HCT116 (cell line): ENCODE results near the gene SMNDC1. TPM values are rescaled to one million over a fixed set of nuclear protein-coding genes. Genes with fewer than 3 reads are reported as not detected.
A peak's percentile ranks its signal among the peaks of the same experiment; 100 is the strongest.

Experiments
- ATAC-seq: fragments of 200-7000 bp; cut with Tn5 transposase; 2 replicates; pipeline ENCODE4 v1.9.1; 2020; ENCODE audit warnings: mild to moderate bottlenecking, moderate library complexity
- BruUV-seq: library from RNA; stranded (reverse); fragments of 400-500 nt; replicated peaks from 2 replicates; lab custom pipeline; 2021; lab: Mats Ljungman, UMichigan
- CTCF ChIA-PET: fragments of 300-600 bp; sonication (Branson Sonifier 250); formaldehyde crosslinking; loops from one replicate; lab custom pipeline; 2021; ENCODE audit warnings: antibody characterized with exemption; lab: Charles Lee
- POLR2A ChIA-PET: fragments of 300-600, 350-600 bp; sonication (Branson Sonifier 250); formaldehyde crosslinking; loops from one replicate; lab custom pipeline; 2021; ENCODE audit warnings: antibody characterized with exemption; lab: Charles Lee
- RAD21 ChIA-PET, 2 experiments: fragments of 300-600 bp; sonication (Branson Sonifier 250); formaldehyde crosslinking; loops; one replicate each; lab custom pipeline; 2023; ENCODE audit warnings: low total read pairs in 2 of 2; ENCODE audit not compliant: uncharacterized antibody in 2 of 2, unreplicated experiment in 2 of 2, low non-redundant PET in 1 of 2; lab: Charles Lee
- DNase-seq: peaks from one replicate; pipeline ENCODE4 v3.0.0-alpha.2; 2010; ENCODE audit warnings: low read depth, low spot score
- H2AFZ ChIP-seq: fragments of 200-600 bp; shearing (Covaris generic), sonication (generic); 2 replicates; pipeline ENCODE4 v1.6.1; 2017; ENCODE audit warnings: low read depth, mixed run types, mixed read lengths, antibody characterized with exemption, low read length; ENCODE audit not compliant: poor library complexity, severe bottlenecking
- H3K27ac ChIP-seq: 2 replicates; pipeline ENCODE4 v1.5.1; 2012; ENCODE audit warnings: low read depth, low read length
- H3K27me3 ChIP-seq: fragments of 200-600 bp; sonication (generic); 2 replicates; pipeline ENCODE4 v1.6.1; 2016; ENCODE audit warnings: mixed run types, low read length, mixed read lengths; ENCODE audit not compliant: insufficient read depth
- H3K36me3 ChIP-seq, 2 experiments: fragments of 200-500 bp in 1 of 2; fragments of 200-600 bp in 1 of 2; sonication (Bioruptor generic) in 1 of 2; sonication (generic) in 1 of 2; 2 replicates each; pipeline versions ENCODE4 v1.5.1 to v1.6.1; 2014 to 2016; ENCODE audit warnings: low read length in 2 of 2, inconsistent platforms in 1 of 2, mixed read lengths in 1 of 2, mixed run types in 1 of 2; ENCODE audit not compliant: insufficient read depth in 2 of 2, control insufficient read depth in 1 of 2
- H3K4me1 ChIP-seq, 2 experiments: fragments of 200-600 bp in 1 of 2; sonication (generic) in 1 of 2; 2 replicates each; pipeline versions ENCODE4 v1.5.1 to v1.6.1; 2012 to 2017; ENCODE audit warnings: low read length in 2 of 2, inconsistent platforms in 1 of 2, mild to moderate bottlenecking in 1 of 2, mixed read lengths in 1 of 2, mixed run types in 1 of 2, moderate library complexity in 1 of 2; ENCODE audit not compliant: insufficient read depth in 2 of 2, control insufficient read depth in 1 of 2
- H3K4me2 ChIP-seq: fragments of 200-600 bp; sonication (generic); 2 replicates; pipeline ENCODE4 v1.6.1; 2017; ENCODE audit warnings: mixed run types, low read length, mixed read lengths
- H3K4me3 ChIP-seq, 2 experiments: fragments of 200-600 bp in 1 of 2; sonication (generic) in 1 of 2; replicated peaks in 1 of 2; 2 replicates each; pipeline ENCODE4 v1.5.1; 2011 to 2016; ENCODE audit warnings: low read length in 2 of 2, control low read depth in 1 of 2, low read depth in 1 of 2, mild to moderate bottlenecking in 1 of 2, mixed read lengths in 1 of 2, mixed run types in 1 of 2
- H3K79me2 ChIP-seq: fragments of 200-600 bp; sonication (generic); 2 replicates; pipeline ENCODE4 v1.6.1; 2017; ENCODE audit warnings: mild to moderate bottlenecking, mixed run types, low read length, moderate library complexity, mixed read lengths; ENCODE audit not compliant: insufficient read depth
- H3K9ac ChIP-seq: fragments of 200-600 bp; sonication (generic); 2 replicates; pipeline ENCODE4 v1.6.1; 2016; ENCODE audit warnings: low read length, mixed read lengths
- H3K9me2 ChIP-seq: fragments of 200-600 bp; sonication (generic), shearing (Covaris generic); 2 replicates; pipeline ENCODE4 v1.6.1; 2017; ENCODE audit warnings: mixed run types, mild to moderate bottlenecking, moderate library complexity; ENCODE audit not compliant: insufficient read depth
- H3K9me3 ChIP-seq, 2 experiments: fragments of 200-500 bp in 1 of 2; fragments of 200-600 bp in 1 of 2; sonication (Bioruptor generic) in 1 of 2; sonication (generic) in 1 of 2; 2 replicates each; pipeline ENCODE4 v1.6.1; 2014 to 2017; ENCODE audit warnings: low read length in 2 of 2, mixed read lengths in 2 of 2, inconsistent platforms in 1 of 2, low read depth in 1 of 2, mild to moderate bottlenecking in 1 of 2, mixed run types in 1 of 2, moderate library complexity in 1 of 2; ENCODE audit not compliant: control insufficient read depth in 1 of 2, insufficient read depth in 1 of 2
- H4K20me1 ChIP-seq: fragments of 200-600 bp; sonication (generic), shearing (Covaris generic); 2 replicates; pipeline ENCODE4 v1.6.1; 2017; ENCODE audit warnings: mixed run types, mild to moderate bottlenecking, moderate library complexity; ENCODE audit not compliant: insufficient read depth
- CEBPB ChIP-seq: IDR thresholded peaks from 2 replicates; pipeline ENCODE4 v1.6.1; 2012; ENCODE audit warnings: low read depth
- JUND ChIP-seq: IDR thresholded peaks from 2 replicates; pipeline ENCODE4 v1.6.1; 2012
- MAX ChIP-seq: IDR thresholded peaks from 2 replicates; pipeline ENCODE4 v1.6.1; 2012
- POLR2A ChIP-seq: IDR thresholded peaks from 2 replicates; pipeline ENCODE4 v1.7.0; 2011; ENCODE audit warnings: borderline replicate concordance; ENCODE audit not compliant: insufficient read depth, insufficient read length; ENCODE audit errors: extremely low read depth
- RAD21 ChIP-seq: IDR thresholded peaks from 2 replicates; pipeline ENCODE4 v1.6.1; 2012; ENCODE audit warnings: low read depth, mild to moderate bottlenecking
- SIN3A ChIP-seq: IDR thresholded peaks from 2 replicates; pipeline ENCODE4 v1.6.1; 2012; ENCODE audit warnings: low read depth
- SP1 ChIP-seq: IDR thresholded peaks from 2 replicates; pipeline ENCODE4 v1.6.1; 2012; ENCODE audit warnings: low read depth
- YY1 ChIP-seq: IDR thresholded peaks from 2 replicates; pipeline ENCODE4 v1.6.1; 2011; ENCODE audit warnings: low read length, low read depth, moderate library complexity, mild to moderate bottlenecking; ENCODE audit not compliant: insufficient replicate concordance; ENCODE audit errors: extremely low read depth
- ZBTB33 ChIP-seq: IDR thresholded peaks from 2 replicates; pipeline ENCODE4 v1.6.1; 2011; ENCODE audit warnings: mild to moderate bottlenecking, low read length, moderate library complexity; ENCODE audit not compliant: insufficient replicate concordance; ENCODE audit errors: extremely low read depth
- ZFX ChIP-seq: fragments of 450-650 bp; IDR thresholded peaks from 2 replicates; pipeline ENCODE4 v1.6.1; 2017
- intact Hi-C: fragments of 100-400 bp; cut with micrococcal nuclease; formaldehyde crosslinking; loops from 2 replicates; pipeline ENCODE4 v1.10.0; 2022
- total RNA-seq: library from RNA; stranded (reverse); gene quantifications from one replicate; pipeline ENCODE4 v1.2.1, GENCODE V29; 2021; ENCODE audit not compliant: unreplicated experiment

Gene SMNDC1
- total RNA-seq, 1 experiment from 2014 or later, result 61.7 TPM

DNA sequence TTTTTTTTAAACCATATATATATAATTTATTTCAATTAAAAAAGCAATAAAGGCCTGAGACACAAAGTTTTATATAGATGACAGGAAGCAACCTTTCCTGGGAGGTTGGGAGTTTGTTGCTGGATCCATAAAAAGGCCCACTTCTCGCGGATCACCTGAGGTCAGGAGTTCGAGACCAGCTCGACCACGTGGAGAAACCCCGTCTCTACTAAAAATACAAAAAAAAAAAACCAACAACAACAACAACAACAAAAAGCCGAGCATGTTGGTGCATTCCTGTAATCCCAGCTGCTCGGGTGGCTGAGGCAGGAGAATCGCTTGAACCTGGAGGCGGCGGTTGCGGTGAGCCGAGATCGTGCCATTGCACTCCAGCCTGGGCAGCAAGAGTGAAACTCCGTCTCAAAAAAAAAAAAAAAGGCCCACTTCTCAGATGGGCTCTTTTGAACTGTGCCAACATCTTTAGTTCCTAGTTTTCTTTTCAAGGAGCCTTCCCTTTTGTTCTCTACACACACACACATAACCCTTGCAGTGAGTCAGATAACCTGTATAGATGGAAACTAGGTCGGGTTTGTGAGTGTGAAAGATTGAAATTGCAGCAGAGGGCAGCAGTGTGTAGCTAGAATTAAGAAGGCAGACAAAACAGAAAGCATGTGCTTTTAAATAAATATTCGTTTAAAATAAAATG is 1.2 kb upstream of the SMNDC1 start (continued):
- TF ChIP-seq CEBPB (peak; percentile 13; the same call in 1 of the 2 replicates), SP1 (peak; percentile 37; the same call in 1 of the 2 replicates), JUND (peak; percentile 45), POLR2A (no peak), MAX (peak; percentile 82), SIN3A (no peak)

DNA sequence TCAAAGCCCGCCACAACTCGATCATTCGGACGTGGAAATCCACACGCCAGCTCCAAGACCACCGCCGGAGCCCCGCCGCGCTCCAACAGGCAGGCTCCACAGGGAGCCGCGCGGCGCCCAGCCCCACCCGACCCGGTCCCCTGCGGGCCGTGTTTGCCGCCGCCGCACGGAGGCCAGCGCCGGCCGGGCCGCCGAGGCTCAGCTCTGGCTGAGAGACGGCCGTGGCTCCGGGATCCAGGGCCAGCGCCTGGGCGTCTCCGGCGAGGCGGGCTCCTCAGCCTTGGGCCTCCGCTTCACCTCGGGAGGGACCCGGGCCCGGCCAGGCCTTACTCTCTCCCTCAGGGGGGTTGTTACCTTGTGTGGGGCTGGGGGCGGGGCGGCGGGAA is 333 bp downstream of the SMNDC1 start:
- Histone ChIP-seq H3K9me3 (no peaks in the 10 kb centered on the region), H3K27ac (peak overlapping the region; percentile 77), H2AFZ (no peak overlapping the region), H3K36me3 (peaks cover 38 to 39% of the 10 kb centered on the region in 2 experiments), H3K9ac (peak overlapping the region; percentile 92), H3K4me3 (peak overlapping the region; percentile 88 to 91), H3K9me2 (no peaks in the 10 kb centered on the region), H3K79me2 (peaks cover 54% of the 10 kb centered on the region), H3K4me1 (peaks cover 12 to 26% of the 10 kb centered on the region in 2 experiments; a peak in 3 of 4 replicates), H3K4me2 (peak overlapping the region; percentile 79), H3K27me3 (no peaks in the 10 kb centered on the region), H4K20me1 (peaks cover 29% of the 10 kb centered on the region; the same call in 1 of the 2 replicates)
- intact Hi-C loops, result no loop called here
- ATAC-seq, result peak; percentile 60
- RAD21 ChIA-PET, result interaction anchor here in 1 of 2 experiments (0.6 to 0.7 kb wide), 3 partner anchors 198 to 902 kb away, joined by 3 to 4 read pairs (median 3); no protein-coding TSS in a partner anchor
- no peak for TF ChIP-seq SP1
- TF ChIP-seq MAX, result no peak
- TF ChIP-seq ZBTB33, result no peak
- no peak for TF ChIP-seq YY1
- TF ChIP-seq RAD21, result no peak
- TF ChIP-seq ZFX, result peak; percentile 98
- no TSS peak for BruUV-seq
- no peak for DNase-seq
- CTCF ChIA-PET, result interaction anchor here (0.6 to 6.1 kb wide), 20 partner anchors 46 to 771 kb away, joined by 3 to 47 read pairs (median 3); no protein-coding TSS in a partner anchor
- POLR2A ChIA-PET, result interaction anchor here (0.7 to 1.4 kb wide), 10 partner anchors 8 to 804 kb away, joined by 3 to 7 read pairs (median 4); no protein-coding TSS in a partner anchor
